Ishikawa (cell line): ENCODE results near the gene OPN5.

Experiments
- CEBPB ChIP-seq: IDR thresholded peaks from 2 replicates; pipeline ENCODE4 v1.6.1; 2012
- CREB1 ChIP-seq: IDR thresholded peaks from 2 replicates; pipeline ENCODE4 v1.6.1; 2012; ENCODE audit warnings: low read depth
- EGR1 ChIP-seq: IDR thresholded peaks from 2 replicates; pipeline ENCODE4 v1.6.1; 2012
- FOXM1 ChIP-seq: IDR thresholded peaks from 2 replicates; pipeline ENCODE4 v1.6.1; 2012; ENCODE audit warnings: low read depth, borderline replicate concordance
- NFIC ChIP-seq: IDR thresholded peaks from 2 replicates; pipeline ENCODE4 v1.6.1; 2012
- RAD21 ChIP-seq: IDR thresholded peaks from 2 replicates; pipeline ENCODE4 v1.6.1; 2012; ENCODE audit warnings: low read depth
- TCF12 ChIP-seq: IDR thresholded peaks from 2 replicates; pipeline ENCODE4 v1.6.1; 2012; ENCODE audit warnings: low read depth
- YY1 ChIP-seq: IDR thresholded peaks from 2 replicates; pipeline ENCODE4 v1.6.1; 2012; ENCODE audit warnings: low read depth
- ZBTB7A ChIP-seq: IDR thresholded peaks from 2 replicates; pipeline ENCODE4 v1.6.1; 2012; ENCODE audit warnings: low read depth
- TF ChIP-seq, protein P1 (sequence below): IDR thresholded peaks from 2 replicates; pipeline ENCODE4 v1.6.1; 2012

DNA sequence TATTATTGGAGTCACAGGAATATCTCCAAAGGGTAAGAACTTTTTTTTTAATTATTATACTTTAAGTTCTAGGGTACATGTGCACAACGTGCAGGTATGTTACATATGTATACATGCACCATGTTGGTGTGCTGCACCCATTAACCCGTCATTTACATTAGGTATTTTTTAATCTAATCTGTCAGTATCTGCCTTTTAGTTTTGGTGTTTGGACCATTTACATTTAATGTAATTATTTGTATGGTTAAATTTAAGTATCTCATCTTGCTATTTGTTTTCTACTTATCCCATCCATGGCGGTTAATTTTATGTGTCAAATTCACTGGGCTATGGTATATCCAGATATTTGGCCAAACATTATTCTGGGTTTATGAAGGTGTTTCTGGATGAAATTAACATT lies 15.4 kb upstream of the OPN5 start:
- TF ChIP-seq YY1 = no peak
- TF ChIP-seq NFIC = no peak
- no peak for TF ChIP-seq RAD21
- TF ChIP-seq, protein P1, sequence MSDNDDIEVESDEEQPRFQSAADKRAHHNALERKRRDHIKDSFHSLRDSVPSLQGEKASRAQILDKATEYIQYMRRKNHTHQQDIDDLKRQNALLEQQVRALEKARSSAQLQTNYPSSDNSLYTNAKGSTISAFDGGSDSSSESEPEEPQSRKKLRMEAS = no peak
- TF ChIP-seq TCF12 = no peak
- no peak for TF ChIP-seq ZBTB7A
- no peak for TF ChIP-seq CEBPB
- no peak for TF ChIP-seq CREB1
- TF ChIP-seq EGR1 = no peak
- TF ChIP-seq FOXM1 = no peak
